GM18861 (cell line): ENCODE measurements around the gene AP1S1.

Source experiments
- ATAC-seq: cut with Tn5 transposase; IDR thresholded peaks from one replicate; pipeline ENCODE4 v1.9.1; 2021; ENCODE audit not compliant: unreplicated experiment

AP1S1 gene

DNA sequence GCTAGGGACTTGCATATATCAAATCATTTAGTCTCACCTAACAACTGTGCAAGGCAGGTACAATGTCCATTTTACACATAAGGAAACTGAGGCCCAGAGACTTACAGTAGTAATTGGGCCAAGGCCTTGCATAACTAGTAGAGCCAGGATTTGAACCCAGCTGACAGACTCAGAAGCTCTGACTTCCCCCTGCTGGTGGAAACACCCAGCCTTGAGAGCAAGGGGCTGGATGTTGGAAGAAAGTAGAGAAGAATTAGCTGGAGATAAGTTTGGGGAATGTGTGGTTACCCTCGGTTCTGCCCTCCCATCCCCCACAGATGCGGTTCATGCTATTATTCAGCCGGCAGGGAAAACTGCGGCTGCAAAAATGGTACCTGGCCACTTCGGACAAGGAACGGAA lies 2.0 kb downstream of the AP1S1 start:
- ATAC-seq = no peak

DNA sequence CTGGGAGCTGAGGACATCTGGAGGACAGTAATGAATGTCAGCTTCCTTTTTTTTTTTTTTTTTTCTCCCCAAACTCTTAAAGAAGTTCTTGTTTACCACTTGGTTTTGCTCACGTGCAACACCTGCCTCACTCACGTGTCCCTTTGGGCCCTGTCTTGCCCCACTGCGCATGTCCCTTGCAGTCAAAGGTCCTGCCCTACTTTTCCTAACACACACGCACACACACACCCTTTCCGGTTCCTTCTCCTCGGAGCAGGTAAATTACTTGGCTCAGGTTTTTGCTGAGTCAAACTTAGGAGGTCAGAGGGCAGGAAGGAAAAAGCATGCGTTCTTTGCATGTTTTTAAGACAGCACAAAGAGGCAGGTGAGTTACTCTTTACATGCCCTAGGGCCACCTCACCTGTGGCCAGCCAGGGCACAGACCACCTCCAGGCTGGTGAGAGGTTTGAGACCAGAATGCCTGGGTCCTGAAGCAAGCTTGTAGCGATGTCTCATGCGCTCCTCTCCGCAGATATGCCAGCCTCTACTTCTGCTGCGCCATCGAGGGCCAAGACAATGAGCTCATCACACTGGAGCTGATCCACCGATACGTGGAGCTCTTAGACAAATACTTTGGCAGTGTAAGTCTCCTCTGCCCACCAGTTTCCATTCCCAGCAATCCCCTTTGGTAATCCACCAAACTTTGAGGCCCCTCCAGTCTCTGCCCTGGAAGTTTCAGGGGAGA lies 2.8 kb downstream of the AP1S1 start:
- ATAC-seq = no peak

DNA sequence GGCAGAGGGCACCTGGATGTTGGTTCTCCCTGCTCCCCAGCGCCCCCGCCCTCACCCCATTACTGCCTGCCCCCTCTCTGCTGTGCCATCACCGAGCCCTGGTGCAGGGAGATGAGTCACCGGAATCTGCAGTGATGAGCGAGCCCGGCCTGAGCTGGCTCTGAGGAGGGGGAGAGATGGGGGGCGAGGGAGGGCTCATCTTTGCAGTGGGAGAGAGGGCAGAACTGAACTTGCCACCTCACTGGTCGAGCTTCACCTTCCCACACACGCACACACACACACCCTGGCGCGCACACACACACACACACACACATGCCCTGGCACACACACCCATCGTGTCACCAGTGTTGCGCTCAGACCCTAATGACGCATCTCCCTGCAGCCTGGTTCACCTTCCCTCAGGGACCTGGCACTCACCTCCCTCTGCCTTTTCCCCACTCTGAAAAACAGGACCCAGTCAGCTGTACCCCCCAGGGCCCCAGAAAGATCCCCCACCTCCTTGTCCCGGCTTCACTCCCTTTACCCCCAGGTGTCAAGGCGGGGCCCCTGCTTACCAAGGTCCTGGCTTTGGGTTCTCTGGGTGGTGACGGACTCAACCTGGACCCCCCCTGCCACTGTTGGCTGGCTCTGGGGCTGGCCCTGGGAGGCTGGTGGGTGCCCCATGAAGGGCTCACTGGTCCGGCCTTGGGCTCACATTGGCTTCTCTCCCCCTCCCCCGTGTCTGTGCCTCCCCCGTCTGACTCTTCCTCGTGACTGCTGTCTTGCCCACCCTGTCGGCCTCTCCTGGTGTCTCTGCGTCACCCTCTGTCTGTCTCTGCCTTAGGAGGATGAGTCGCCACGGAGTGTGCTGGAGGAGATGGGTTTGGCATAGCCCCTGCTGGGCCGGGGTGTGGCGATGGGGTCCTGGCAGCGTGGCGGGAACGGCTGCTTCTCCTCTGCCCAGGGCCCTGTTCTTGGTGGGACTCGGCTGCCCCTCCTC lies 5.7 kb downstream of the AP1S1 start:
- no peak for ATAC-seq

DNA sequence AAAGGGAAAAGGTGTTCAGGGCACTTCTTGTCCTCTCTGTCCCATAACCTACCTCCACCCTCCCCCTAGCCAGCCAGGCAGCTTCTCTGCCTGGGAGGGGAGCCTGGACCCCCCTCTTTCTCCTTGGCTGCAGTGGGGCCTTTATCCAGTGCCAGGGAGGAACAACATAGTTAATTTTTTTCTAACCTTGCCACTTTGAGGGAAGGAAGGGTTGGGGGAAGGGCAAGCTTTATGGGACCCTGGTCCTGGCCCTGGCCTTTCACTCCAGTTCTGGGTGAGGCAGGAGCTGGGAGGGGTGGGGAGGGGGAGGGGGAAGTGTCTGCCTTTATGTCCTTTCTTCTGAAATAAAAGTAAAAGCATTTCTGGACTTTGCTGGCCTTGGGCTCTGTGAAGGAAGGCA lies 6.6 kb downstream of the AP1S1 start:
- ATAC-seq = no peak

DNA sequence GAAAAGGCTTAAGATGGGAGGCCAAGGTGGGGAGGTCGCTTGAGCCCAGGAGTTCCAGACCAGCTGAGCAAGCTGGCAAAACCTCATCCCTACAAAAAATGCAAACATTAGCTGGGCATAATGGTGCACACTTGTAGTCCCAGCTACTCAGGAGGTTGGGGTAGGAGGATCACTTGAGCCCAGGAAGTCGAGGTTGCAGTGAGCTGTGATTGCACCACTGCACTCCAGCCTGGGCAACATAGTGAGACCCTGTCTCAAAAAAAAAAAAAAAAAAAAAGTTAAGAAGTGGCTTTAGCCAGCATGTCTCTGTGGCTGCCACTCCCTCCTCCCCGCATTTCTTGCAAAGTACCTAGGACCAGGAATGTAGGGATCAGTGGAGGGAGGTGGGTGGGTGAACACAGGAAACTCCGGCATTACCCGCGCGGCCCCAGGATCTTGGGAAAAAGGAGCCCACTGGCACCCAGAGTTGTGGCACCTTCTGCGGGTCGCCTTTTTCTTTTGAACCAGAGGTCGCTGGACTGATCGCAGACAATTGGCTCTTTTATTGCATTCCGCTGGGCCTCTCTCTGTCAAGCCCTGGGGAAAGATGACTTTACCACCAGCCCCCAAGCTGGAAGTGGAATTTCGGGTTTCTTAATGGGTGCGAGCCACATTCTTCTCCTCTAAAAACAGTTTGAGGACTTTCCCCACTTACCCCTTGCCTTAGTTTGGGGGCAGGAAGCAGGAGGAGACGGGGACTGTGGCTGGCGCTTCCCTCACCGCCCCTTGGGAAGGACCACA lies 7.6 kb downstream of the AP1S1 start:
- ATAC-seq = no peak

DNA sequence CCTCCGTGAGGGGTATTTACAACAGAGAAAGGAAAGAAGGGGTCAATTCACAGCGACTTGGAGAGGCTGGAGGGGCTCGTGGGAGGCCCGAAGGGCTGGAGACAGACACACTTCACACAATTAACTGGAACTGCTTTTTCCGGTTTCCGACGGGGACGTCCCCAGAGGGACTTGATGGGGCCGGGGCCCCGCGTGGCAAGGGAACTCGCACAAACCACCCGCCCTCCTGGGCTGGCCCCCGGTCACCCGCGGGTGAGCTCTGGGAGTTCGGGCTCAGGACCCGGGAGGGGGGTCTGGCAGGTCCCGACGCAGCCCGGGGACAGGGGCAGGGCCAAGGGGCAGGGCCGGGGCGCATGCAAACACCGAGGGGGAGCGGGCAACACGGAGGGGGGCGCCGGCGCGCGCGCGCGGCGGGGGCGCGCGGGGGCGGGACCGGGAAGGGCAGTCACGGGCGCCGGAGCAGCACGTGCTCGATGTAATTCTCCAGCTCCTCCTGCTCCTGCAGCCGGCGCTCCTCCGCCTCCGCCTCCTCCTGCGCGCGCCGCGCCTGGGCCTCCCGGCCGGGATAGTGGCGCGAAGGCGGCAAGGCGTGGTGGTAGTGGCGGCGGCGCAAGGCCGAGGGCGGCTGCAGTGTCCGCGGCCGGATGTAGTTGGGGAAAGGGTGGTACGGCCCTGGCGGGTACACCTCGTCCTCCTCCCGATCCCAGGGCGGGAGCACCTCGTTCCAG lies 8.4 kb downstream of the AP1S1 start:
- no peak for ATAC-seq

DNA sequence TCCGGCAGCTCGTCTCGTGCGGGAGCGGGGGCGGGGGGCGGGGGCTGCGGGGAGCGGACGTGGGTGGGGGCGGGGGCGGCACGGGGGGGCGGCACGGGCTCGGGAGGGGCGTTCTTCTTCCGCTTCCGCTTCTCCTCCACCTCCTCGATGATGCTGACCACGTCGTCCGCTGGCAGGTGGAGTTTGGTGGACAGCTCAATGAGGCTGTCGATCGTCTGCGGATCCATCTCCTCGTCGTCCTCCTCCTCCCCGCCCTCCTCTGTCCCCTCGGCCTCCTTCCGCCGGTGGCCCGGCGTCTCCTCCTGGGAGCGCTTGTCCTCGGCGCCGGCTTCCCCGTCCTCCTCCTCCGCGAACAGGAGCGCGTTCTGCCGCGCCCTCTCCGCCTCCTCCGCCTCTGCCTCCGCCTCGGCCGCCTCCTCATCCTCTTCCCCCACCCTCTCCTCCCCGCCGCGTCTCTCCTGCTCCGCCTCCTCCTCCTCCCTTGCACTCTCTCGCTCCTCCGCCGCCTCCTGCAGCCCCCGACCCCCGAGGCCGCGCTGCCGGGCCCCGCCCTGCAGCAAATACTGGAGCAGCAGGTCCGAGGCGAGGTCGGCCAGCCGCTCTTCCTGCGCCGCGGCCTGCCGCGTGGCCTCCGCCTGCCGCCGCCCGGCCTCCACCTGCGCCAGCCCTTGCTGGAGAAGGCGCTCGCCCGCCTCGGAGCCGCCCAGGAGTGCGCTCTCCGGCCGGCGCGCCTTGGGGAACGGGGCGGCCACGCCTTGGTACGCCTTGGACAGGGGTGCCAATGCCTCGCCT lies 9.2 kb downstream of the AP1S1 start:
- no peak for ATAC-seq

DNA sequence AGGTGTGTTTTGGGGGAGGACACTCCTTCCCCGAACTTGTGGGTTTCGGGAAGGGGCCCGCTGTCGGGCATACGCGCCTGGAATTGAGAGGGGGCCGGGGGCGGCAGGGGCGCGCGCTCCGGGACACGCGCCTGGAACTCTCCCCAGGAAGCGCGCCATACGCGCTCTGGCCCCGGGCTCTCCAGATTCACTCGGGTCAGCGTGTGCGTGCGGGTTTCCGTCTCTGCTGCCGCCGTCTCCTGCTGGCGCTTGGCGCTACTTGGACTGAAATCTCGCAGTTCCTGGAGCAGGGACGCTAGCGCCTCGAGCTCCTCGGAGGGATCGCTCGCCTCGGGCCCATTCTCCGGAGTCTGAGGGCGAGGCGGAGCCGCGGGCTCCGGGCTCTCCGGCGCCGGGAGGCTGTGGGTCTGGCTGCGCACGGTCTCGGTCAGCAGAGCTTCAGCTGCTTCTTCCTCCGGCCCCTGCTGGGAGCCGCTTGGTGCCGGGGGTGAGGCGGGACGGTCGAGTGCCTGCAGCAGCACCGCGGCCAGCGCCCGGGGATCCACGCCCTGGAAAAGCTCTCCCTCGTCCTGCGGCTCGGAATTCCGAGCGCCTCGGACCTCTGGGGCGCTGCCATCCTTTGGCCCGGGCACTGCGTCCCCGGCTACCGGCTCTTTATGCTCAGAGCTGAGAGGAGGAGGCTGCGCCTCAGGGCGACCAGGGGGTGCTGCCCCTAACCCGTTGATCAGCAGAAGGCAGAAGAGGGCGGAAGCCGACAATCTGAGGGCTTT lies 10.0 kb downstream of the AP1S1 start:
- no peak for ATAC-seq

DNA sequence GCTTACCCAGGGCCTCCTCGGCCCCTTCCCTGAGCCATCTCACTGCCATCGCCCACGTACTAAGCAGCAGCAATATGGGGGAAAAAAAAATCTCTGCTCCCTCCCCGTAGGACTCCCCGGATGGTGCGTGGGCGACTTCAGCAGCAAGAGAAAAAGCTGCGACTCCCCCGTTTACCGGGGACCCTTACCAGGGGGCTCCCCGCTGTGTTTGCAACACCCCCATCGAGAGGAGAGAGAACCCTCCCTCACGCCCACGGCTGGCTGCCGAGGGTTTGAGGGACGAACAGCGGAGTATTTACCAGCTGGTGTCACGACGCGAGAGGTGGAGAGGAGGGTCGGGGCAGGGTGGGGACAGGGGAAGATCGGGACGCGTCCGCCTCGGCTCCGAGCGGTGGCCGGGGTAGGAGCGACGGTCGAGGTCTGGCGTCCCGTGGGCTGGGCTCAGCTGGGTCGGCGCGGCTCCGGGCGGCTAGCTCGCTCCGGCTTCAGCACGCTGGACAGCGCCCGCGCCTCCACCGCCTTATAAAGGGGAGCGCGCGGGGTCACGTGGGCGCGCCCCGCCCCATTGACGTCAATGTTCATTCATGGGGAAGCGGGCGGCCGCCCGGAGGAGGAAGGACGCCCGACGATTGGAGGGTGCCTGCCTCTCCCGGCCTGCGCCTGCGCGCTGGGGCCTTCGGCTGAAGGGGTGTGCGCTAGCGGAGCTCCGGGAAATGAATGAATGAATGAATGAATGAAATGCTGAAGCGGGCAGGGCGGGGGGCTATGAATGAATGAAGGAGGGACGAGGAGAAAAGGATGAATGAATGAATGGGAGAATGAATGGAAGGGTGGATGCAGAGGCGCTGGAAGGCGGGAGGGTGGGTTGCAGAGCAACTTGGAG lies 11.0 kb downstream of the AP1S1 start, which contains the start of gene VGF:
Gene VGF (minus strand): TSS at position 495 of the 883 bp plus-strand sequence. CDS start 726 bp downstream, outside the sequence.
- ATAC-seq = peak; percentile 73

DNA sequence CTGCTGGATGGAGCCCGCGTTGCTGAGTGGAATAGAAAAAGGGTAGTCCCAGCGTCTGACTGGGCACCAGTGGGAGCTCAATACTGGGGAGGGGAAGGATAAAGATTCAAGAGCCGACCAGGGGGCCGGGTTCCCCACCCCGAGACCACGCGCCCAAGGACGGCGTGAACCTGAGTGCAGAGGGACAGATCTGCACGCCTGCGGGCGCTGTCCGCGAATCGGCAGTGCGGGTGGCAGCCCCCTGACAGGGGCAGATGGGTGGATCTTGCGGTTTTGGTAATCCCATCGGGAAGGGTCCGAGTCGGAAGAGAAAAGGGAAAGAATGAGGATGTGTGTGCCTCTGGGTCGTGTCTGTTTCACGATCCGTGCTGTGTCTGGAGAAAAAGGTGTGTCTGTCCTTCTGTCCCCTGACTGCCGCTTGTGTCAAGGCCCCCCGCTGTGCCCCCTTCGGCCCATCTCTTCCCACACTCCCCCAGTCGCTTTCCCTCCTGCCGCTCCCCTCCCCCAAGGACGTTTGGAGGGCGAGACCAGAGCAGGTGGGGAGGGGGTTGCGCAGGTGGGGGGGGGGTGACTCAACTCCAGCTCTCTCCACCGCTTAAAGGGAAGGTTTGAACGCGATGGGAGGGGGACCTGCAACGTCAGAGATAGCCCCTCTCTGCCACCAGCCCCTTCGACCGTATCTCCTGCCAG lies 11.8 kb downstream of the AP1S1 start:
- ATAC-seq = no peak

DNA sequence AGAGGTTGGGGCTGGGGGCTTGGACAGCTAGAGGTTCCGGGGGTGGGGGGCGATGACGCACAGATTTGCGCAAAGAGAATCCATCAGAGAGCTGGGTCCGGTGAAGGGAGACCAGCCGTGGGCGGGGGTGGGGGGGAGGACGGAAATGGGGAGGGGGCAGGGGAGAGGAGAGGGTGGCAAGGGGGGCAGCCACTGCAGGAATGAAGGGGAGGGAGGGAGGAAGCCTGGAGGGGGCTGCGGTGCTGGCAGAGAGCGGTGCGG lies 12.3 kb downstream of the AP1S1 start:
- ATAC-seq = no peak

DNA sequence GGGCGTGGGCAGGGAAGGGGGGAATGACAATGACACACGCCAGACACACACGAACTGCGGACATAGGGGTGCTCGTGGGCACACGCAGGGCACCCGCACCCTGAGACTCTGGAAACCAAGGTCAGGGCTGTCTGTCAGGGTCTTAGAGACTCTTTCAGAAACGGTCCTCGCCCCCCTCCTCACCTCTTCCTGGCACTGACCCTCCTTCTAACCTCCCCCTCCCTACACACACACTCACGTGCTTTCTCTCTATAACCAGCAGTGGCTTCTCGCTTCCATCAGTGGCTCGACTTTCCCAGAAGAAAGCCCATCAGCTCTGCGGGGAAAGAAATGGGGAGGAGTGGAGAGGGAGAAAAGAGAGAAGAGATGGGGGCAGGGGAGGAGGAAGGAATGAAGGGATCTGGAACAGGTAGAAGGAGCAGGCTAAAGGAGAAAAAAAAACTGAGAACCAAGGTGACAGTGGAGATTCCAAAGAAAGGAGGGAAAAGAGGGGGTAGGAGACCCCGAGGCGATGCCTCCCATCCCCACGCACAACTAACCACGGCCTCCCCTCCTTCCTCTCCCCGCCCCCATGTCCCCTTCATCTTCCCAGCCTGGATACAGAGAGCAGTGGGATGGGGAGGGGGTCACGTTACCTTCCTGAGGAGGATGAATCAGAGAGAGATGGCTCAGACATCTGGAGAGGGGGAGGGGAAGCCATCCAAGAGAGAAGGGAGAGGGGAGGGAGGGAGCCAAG lies 12.8 kb downstream of the AP1S1 start:
- ATAC-seq = no peak

DNA sequence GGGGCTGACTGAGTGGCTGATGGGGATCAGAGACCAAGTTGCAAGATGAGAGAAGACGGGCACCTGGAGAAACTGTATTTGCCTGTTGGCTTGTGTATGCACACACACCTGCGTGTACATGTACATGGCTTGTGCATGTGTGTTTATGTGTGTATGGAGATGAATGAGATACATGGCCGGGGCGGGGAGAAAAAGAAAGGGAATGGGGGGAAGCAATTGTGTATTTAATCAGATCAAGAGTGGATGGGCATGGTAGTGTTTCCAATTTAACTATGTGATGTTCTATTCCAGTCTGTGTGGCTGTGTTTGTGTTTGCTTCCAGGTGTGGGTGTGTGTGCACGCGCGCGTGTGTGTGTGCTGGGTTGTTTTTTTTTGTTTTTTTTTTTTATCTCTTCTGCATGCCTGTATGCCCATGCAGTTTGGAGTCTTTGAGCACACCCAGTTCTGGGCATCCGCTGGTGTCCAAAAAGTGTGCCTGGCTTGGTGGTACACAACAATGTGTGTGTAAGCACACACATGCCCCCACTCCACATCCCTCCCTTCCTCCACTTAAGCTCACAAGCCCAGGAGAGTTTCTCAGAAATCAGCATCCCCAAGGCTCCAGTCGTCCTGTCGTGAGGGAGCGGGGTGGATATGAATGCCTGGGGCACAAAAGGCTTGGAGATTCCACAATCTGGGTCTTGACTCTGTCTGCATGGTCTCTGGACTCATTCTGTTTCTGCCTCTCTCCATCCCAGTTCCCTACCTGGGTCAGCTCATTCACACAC lies 13.6 kb downstream of the AP1S1 start:
- ATAC-seq = no peak

DNA sequence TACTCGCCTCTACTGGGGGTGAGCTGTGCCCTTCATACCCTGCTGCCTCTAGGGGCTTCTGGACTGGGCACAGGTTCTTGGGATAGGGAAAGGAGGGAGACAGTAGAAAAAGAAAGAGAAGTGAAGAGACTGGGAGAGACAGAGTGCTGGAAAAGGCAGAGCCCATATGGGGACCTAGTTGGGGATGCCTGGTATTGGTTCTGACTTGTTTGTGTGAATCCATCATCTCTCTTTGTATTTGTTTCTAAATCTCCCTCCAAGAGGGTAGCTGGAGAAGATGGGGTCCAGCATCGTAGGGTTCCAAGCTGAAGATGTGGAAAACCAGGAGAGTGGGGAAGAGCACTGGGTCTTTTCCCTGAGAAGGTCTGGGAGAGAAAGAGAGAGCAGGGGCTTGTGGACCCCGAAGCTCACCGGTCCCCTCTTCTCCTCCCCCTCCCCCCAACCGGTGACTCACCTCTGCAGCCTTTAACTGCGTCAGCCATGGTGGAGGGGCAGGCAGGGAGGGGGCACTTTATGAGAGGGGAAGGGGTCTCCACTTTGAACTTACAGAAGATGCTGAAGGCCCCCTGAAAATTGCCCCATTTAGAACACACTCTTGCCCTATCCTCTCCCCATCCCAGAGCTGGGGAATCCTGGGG lies 14.3 kb downstream of the AP1S1 start:
- ATAC-seq = no peak

DNA sequence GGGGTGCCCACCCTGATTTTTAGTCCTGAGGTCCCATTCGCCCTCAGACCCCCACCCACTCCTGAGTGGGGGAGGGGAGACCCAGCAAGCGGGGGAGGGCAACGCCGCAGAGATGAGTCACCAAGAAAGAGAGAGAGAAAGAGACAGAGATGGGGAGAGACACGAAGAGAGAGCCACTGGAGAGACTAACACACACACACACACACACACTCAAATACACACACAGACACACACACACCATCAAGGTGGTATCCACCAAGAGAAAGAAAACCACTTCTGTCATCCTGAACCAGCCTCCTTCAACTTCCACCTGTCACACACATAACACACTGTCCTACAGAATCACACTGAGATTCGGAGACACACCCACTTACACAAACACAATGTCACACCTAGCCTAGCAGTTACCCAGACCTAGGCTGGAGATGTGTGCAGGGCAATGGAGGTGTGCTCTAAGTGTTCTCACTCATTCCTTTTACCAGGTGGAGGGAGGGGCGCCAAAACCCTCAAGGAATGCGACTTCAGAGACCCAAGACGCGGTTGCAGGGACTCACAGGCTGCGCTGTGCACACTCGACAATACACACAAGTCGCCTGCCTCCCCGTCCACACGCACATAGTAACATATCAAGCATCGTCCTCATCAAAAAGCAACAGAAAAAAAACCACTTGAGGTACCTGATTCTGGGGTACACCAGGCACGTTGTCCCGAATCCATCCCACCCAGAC lies 15.0 kb downstream of the AP1S1 start:
- no peak for ATAC-seq
